Peyer's patch (tissue), 4 donors: ENCODE results near the gene BPIFA3.

Experiments used
- CTCF ChIP-seq, 6 experiments: fragments of 450-650 bp in 4 of 6; fragments of 200-600 bp in 2 of 6; sonication (generic) in 1 of 6; IDR thresholded peaks; one replicate each; pipeline ENCODE4 v1.5.1; 2017 to 2019; ENCODE audit warnings: antibody characterized with exemption in 6 of 6, mild to moderate bottlenecking in 3 of 6, moderate library complexity in 1 of 6
- POLR2A ChIP-seq, 2 donors: fragments of 450-650 bp; IDR thresholded peaks; one replicate each; pipeline ENCODE4 v1.5.1; 2017; ENCODE audit warnings: antibody characterized with exemption in 2 of 2, mild to moderate bottlenecking in 2 of 2, moderate library complexity in 2 of 2

- TF ChIP-seq CTCF (IDR thresholded peaks at IDR 0.05) (no peak), POLR2A (IDR thresholded peaks at IDR 0.05) (no peak)
Observed at GRCh38 chr20:33232486-33233072, 15.4 kb downstream of the BPIFA3 start.
